K562 (cell line): ENCODE data around the gene FCAMR. TPM values are rescaled to one million over a fixed set of nuclear protein-coding genes. Genes with fewer than 3 reads are reported as not detected.

Experiments
- ATAC-seq: fragments of 200-7000 bp; cut with Tn5 transposase; 3 replicates; pipeline ENCODE4 v1.9.1; 2020; ENCODE audit warnings: moderate library complexity
- BruUV-seq: library from RNA; stranded (reverse); fragments of 400-500 nt; replicated peaks from 2 replicates; lab custom pipeline; 2021; lab: Mats Ljungman, UMichigan
- CTCF ChIA-PET: fragments of 300-600 bp; formaldehyde crosslinking; extraction: SDS; loops from one replicate; lab custom pipeline; 2021; ENCODE audit warnings: low intra/inter-chr PET ratio; lab: Yijun Ruan, JAX
- POLR2A ChIA-PET: fragments of 300-600, 350-650 bp; sonication (Branson Sonifier 250); formaldehyde crosslinking; extraction: SDS; loops from one replicate; lab custom pipeline; 2021; ENCODE audit warnings: antibody characterized with exemption, inconsistent platforms; lab: Yijun Ruan, JAX
- DNase-seq, 4 experiments: peaks; one replicate each; pipeline versions ENCODE4 v3.0.0 to v3.0.0-alpha.2; 2011 to 2018; ENCODE audit warnings: low spot score in 3 of 4, mixed read lengths in 3 of 4; ENCODE audit errors: extremely low read depth in 1 of 4
- FAIRE-seq: peaks from 2 replicates; lab custom pipeline; 2011; peaks lifted over from hg19 to GRCh38; lab: Jason Lieb, UNC
- H2AFZ ChIP-seq: 2 replicates; pipeline ENCODE4 v1.6.0; 2011; ENCODE audit warnings: low read depth, low read length, control low read depth, inconsistent platforms
- H3K27ac ChIP-seq: fragments of 200-600 bp; 3 replicates; pipeline ENCODE4 v1.8.0; 2011; ENCODE audit warnings: low read depth, mild to moderate bottlenecking, control low read depth, inconsistent platforms, low read length, moderate library complexity, mixed read lengths; ENCODE audit errors: extremely low read depth
- H3K27me3 ChIP-seq, 2 experiments: fragments of 300-600 bp in 1 of 2; 2 replicates in 1 of 2; 3 replicates in 1 of 2; pipeline versions ENCODE4 v1.6.0 to v1.8.0; 2011; ENCODE audit warnings: inconsistent platforms in 2 of 2, low read length in 2 of 2, mild to moderate bottlenecking in 1 of 2, mixed read lengths in 1 of 2, moderate library complexity in 1 of 2; ENCODE audit not compliant: control insufficient read depth in 2 of 2, insufficient read depth in 2 of 2
- H3K36me3 ChIP-seq: fragments of 300-600 bp; 3 replicates; pipeline ENCODE4 v1.8.0; 2011; ENCODE audit warnings: mild to moderate bottlenecking, low read length, inconsistent platforms; ENCODE audit not compliant: control insufficient read depth, insufficient read depth
- H3K4me1 ChIP-seq, 2 experiments: fragments of 200-600 bp in 1 of 2; replicated peaks in 1 of 2; 2 replicates in 1 of 2; 3 replicates in 1 of 2; pipeline versions ENCODE4 v1.5.1 to v1.8.0; 2011; ENCODE audit warnings: inconsistent platforms in 2 of 2, low read length in 2 of 2, mild to moderate bottlenecking in 1 of 2, mixed read lengths in 1 of 2, moderate library complexity in 1 of 2; ENCODE audit not compliant: control insufficient read depth in 2 of 2, insufficient read depth in 2 of 2
- H3K4me2 ChIP-seq: 2 replicates; pipeline ENCODE4 v1.6.1; 2011; ENCODE audit warnings: low read length, control low read depth, inconsistent platforms, mixed read lengths; ENCODE audit not compliant: insufficient read depth
- H3K4me3 ChIP-seq: fragments of 200-600 bp; sonication (generic), shearing (Covaris generic); 2 replicates; pipeline ENCODE4 v1.5.1; 2016; ENCODE audit warnings: control low read depth, inconsistent platforms
- H3K79me2 ChIP-seq: fragments of 200-600 bp; 3 replicates; pipeline ENCODE4 v1.8.0; 2011; ENCODE audit warnings: low read length, inconsistent platforms; ENCODE audit not compliant: control insufficient read depth, insufficient read depth
- H3K9ac ChIP-seq, 2 experiments: 2 replicates each; pipeline versions ENCODE4 v1.6.0 to v1.6.1; 2011; ENCODE audit warnings: low read depth in 2 of 2, low read length in 2 of 2, control low read depth in 1 of 2, inconsistent platforms in 1 of 2, mild to moderate bottlenecking in 1 of 2, mixed read lengths in 1 of 2; ENCODE audit not compliant: insufficient read depth in 1 of 2
- H3K9me1 ChIP-seq: one replicate; pipeline ENCODE4 v1.6.0; 2011; ENCODE audit warnings: inconsistent platforms, mild to moderate bottlenecking, low read length, moderate library complexity; ENCODE audit not compliant: control insufficient read depth, insufficient read depth
- H3K9me3 ChIP-seq: replicated peaks from 2 replicates; pipeline ENCODE4 v1.5.1; 2011; ENCODE audit warnings: low read depth, low read length, inconsistent platforms; ENCODE audit not compliant: control insufficient read depth, insufficient read depth
- H4K20me1 ChIP-seq: replicated peaks from 2 replicates; pipeline ENCODE4 v1.6.1; 2011; ENCODE audit warnings: low read length, inconsistent platforms, mixed read lengths; ENCODE audit not compliant: control insufficient read depth, insufficient read depth
- RFX5 ChIP-seq: IDR thresholded peaks from 2 replicates; pipeline ENCODE4 v1.6.1; 2011; ENCODE audit warnings: low read depth, mild to moderate bottlenecking, improper control_type of control experiment, low read length
- ZNF75A ChIP-seq: fragments of 450-650 bp; formaldehyde crosslinking; IDR thresholded peaks from 2 replicates; pipeline ENCODE4 v1.4.0; 2020; ENCODE audit warnings: mild to moderate bottlenecking
- WGBS: fragments of 100-300 bp; shearing (Covaris generic); methylation state at CpG from one replicate; pipeline ENCODE4 v1.1.6; 2016; ENCODE audit warnings: low coverage, mixed read lengths; ENCODE audit not compliant: insufficient coverage; ENCODE audit errors: missing lambda C conversion rate; 5-methylcytosine and 5-hydroxymethylcytosine counted together
- in situ Hi-C: fragments of 300-500 bp; cut with MboI; formaldehyde crosslinking; loops from 4 replicates; pipeline ENCODE4 v1.15.0; 2018; ENCODE audit warnings: inconsistent platforms, mixed read lengths
- intact Hi-C: fragments of 100-400 bp; cut with micrococcal nuclease; formaldehyde crosslinking; loops from 2 replicates; pipeline ENCODE4 v1.14.2; 2022
- polyA plus RNA-seq, 8 experiments: library from polyadenylated mRNA; depleted of rRNA in 4 of 8; stranded (reverse) in 5 of 8; unstranded in 3 of 8; fragments of >200 nt; fragmentation: Nextera tagmentation in 2 of 8; fragmentation: Illumina TruSeq in 1 of 8; extraction: Ambion mirVana in 2 of 8; extraction: Trizol in 1 of 8; gene quantifications; 2 replicates each; pipeline versions ENCODE4 v1.2.1 to v1.2.3, GENCODE V29; 2011 to 2014; ENCODE audit warnings: inconsistent platforms in 1 of 8, missing spikeins in 1 of 8
- total RNA-seq, 7 experiments: library from RNA; depleted of rRNA in 6 of 7; stranded (reverse); fragments of >200 nt in 6 of 7; fragmentation: Illumina TruSeq in 2 of 7; extraction: Trizol in 2 of 7; gene quantifications; 2 replicates each; pipeline versions ENCODE4 v1.2.1 to v1.2.3, GENCODE V29; 2011 to 2021; ENCODE audit warnings: low replicate concordance in 1 of 7
- TF ChIP-seq, protein P1 (sequence below): fragments of 250-450 bp; sonication (Bioruptor Pico); IDR thresholded peaks from 2 replicates; pipeline ENCODE4 v1.8.0; 2021; ENCODE audit warnings: moderate library complexity, mild to moderate bottlenecking, inconsistent platforms
- TF ChIP-seq, protein P2 (sequence below): fragments of 450-650 bp; formaldehyde crosslinking; IDR thresholded peaks from 2 replicates; pipeline ENCODE4 v1.4.0; 2020; ENCODE audit warnings: mild to moderate bottlenecking, moderate library complexity

FCAMR gene
- total and polyA plus RNA-seq, 9 of the 15 experiments (the other 6 are each of a cell fraction or from before 2014, with no cell fraction given): not detected

DNA sequence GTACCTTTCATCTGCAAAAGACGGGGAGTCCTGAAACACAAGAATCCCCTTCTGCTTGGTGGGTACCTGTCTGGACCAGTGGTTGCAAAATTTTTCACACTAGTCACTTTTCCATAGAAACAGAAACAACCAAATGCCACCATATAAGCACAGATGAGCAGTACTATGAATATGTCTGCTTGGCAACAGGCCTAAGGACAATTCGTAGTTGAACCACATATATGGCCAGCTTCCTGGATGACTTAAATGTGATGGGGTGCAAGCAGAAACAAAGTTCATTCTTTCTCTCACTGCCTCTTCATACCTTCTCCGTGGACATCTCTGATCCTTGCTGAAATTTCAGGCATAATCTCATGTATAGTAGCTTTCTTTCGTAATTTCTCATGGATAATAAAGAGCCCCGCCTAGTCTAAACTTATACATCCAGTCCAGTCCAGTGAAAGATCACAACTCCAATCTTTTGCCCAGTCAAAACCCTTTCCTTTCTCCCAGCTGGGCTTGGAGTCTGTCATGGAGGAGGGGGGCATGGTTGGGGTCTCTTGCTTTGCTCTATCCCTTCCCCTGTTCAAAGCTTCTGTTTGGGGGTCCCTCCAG, 7.0 kb downstream of the FCAMR start:
- no peak overlapping the region for H3K9ac ChIP-seq
- in situ Hi-C loops: no loop called here
- no peak overlapping the region for H3K4me3 ChIP-seq
- 56% methylated on average over 5 of the region's 5 CpGs for WGBS
- TF ChIP-seq RFX5 (no peak), ZNF75A (CRISPR knock-in tag) (no peak)
- TF ChIP-seq, protein P1, sequence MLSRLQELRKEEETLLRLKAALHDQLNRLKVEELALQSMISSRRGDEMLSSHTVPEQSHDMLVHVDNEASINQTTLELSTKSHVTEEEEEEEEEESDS: no peak
- TF ChIP-seq, protein P2, sequence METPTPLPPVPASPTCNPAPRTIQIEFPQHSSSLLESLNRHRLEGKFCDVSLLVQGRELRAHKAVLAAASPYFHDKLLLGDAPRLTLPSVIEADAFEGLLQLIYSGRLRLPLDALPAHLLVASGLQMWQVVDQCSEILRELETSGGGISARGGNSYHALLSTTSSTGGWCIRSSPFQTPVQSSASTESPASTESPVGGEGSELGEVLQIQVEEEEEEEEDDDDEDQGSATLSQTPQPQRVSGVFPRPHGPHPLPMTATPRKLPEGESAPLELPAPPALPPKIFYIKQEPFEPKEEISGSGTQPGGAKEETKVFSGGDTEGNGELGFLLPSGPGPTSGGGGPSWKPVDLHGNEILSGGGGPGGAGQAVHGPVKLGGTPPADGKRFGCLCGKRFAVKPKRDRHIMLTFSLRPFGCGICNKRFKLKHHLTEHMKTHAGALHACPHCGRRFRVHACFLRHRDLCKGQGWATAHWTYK (CRISPR knock-in tag): no peak
- FAIRE-seq (no peak), DNase-seq (no peak), ATAC-seq (no peak)
- H3K4me1 ChIP-seq: peaks cover 3 to 5% of the 10 kb centered on the region in 2 experiments; a peak in 3 of 5 replicates
- H3K9me3 ChIP-seq: no peaks in the 10 kb centered on the region
- no TSS peak for BruUV-seq
- ChIA-PET CTCF (no interaction called here), POLR2A (interaction anchor here (1.9 kb wide), 1 partner anchor 18 kb away, joined by 6 read pairs; no protein-coding TSS in a partner anchor)
- no peaks in the 10 kb centered on the region for H3K27me3 ChIP-seq
- no peaks in the 10 kb centered on the region for H3K79me2 ChIP-seq
- H3K4me2 ChIP-seq: no peak overlapping the region
- no peaks in the 10 kb centered on the region for H4K20me1 ChIP-seq
- no peak overlapping the region for H3K27ac ChIP-seq
- intact Hi-C loops: no loop called here
- H3K9me1 ChIP-seq: no peaks in the 10 kb centered on the region
- no peaks in the 10 kb centered on the region for H3K36me3 ChIP-seq
- H2AFZ ChIP-seq: no peak overlapping the region
